WTC11 (cell line): ENCODE data around the gene CLIC6.

Experiments used
- ATF1 ChIP-seq: sonication (generic); formaldehyde crosslinking; IDR thresholded peaks from 2 replicates; pipeline ENCODE4 v1.8.1; 2023; ENCODE audit warnings: mild to moderate bottlenecking, moderate library complexity, missing genetic modification reagents
- ATF2 ChIP-seq: sonication (generic); formaldehyde crosslinking; IDR thresholded peaks from 2 replicates; pipeline ENCODE4 v1.8.1; 2022; ENCODE audit warnings: low read depth, missing genetic modification reagents, borderline replicate concordance
- CTCF ChIP-seq: fragments of 200-600 bp; IDR thresholded peaks from 2 replicates; pipeline ENCODE4 v1.8.0; 2022; ENCODE audit warnings: antibody characterized with exemption
- E2F1 ChIP-seq: sonication (generic); formaldehyde crosslinking; IDR thresholded peaks from 2 replicates; pipeline ENCODE4 v1.8.0; 2022; ENCODE audit warnings: mild to moderate bottlenecking, missing genetic modification reagents
- FOXK1 ChIP-seq: sonication (generic); formaldehyde crosslinking; IDR thresholded peaks from 2 replicates; pipeline ENCODE4 v1.8.0; 2022; ENCODE audit warnings: mild to moderate bottlenecking, moderate library complexity, missing genetic modification reagents
- JUN ChIP-seq: sonication (generic); formaldehyde crosslinking; IDR thresholded peaks from 2 replicates; pipeline ENCODE4 v1.8.0; 2023; ENCODE audit warnings: mild to moderate bottlenecking, missing genetic modification reagents
- MAX ChIP-seq: sonication (generic); formaldehyde crosslinking; IDR thresholded peaks from 2 replicates; pipeline ENCODE4 v1.8.0; 2022; ENCODE audit warnings: mild to moderate bottlenecking, missing genetic modification reagents
- PREB ChIP-seq: sonication (generic); formaldehyde crosslinking; IDR thresholded peaks from 2 replicates; pipeline ENCODE4 v1.8.1; 2022; ENCODE audit warnings: mild to moderate bottlenecking, missing genetic modification reagents, moderate library complexity, borderline replicate concordance
- ZBTB43 ChIP-seq: sonication (generic); formaldehyde crosslinking; IDR thresholded peaks from 2 replicates; pipeline ENCODE4 v1.8.1; 2023; ENCODE audit warnings: mild to moderate bottlenecking, missing genetic modification reagents
- ZNF232 ChIP-seq: sonication (generic); formaldehyde crosslinking; IDR thresholded peaks from 2 replicates; pipeline ENCODE4 v1.8.0; 2022; ENCODE audit warnings: mild to moderate bottlenecking, missing genetic modification reagents
- ZNF423 ChIP-seq: fragments of 250-450 bp; sonication (Bioruptor Pico); IDR thresholded peaks from 2 replicates; pipeline ENCODE4 v2.1.2; 2022; ENCODE audit warnings: mild to moderate bottlenecking, moderate library complexity

GRCh38 chr21:34713621-34714020 lies 44.8 kb downstream of the CLIC6 start:
- no peak for TF ChIP-seq ZNF232 (CRISPR knock-in tag)
- TF ChIP-seq CTCF = no peak
- no peak for TF ChIP-seq E2F1 (CRISPR knock-in tag)
- TF ChIP-seq FOXK1 (CRISPR knock-in tag) = no peak
- TF ChIP-seq JUN (CRISPR knock-in tag) = no peak
- TF ChIP-seq MAX (CRISPR knock-in tag) = no peak
- no peak for TF ChIP-seq ZNF423 (CRISPR knock-in tag)
- no peak for TF ChIP-seq ATF1
- no peak for TF ChIP-seq ATF2 (CRISPR knock-in tag)
- no peak for TF ChIP-seq PREB (CRISPR knock-in tag)
- TF ChIP-seq ZBTB43 (CRISPR knock-in tag) = no peak
